ENCODE data around the gene TMEM232.
"Not testable (repeated sequence)": the region's sequence is repeated elsewhere in the genome, so short reads cannot be mapped to it uniquely, and the experiment has no call there.

TMEM232 gene

GRCh38 chr5:110726249-110727024 is at the start of gene TMEM232:
Gene TMEM232 (minus strand): TSS chr5:110726671. CDS start chr5:110667352, 59,319 bp downstream.
- DNase-seq (ENCODE audit: low read depth in 1 of 2, low spot score in 1 of 2) = peak; percentile 38 to 52

DNA sequence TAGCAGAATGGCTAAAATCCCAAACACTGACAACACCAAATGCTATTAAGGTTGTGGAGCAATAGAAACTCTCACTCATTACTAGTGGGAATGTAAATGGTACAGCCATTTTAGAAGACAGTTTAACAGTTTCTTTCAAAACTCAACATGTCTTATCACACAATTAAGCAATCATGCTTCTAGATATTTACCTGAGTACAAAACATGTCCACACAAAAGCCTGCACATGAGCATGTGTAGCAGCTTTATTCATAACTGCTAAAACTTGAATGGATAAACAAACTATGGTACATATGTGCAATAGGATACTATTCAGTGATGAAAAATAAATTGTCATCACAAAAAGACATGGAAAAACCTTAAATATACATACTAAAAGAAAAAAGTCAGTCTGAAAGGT is 43.8 kb upstream of the TMEM232 start:
- DNase-seq (ENCODE audit: low read depth in 1 of 2, low spot score in 1 of 2) = no peak

DNA sequence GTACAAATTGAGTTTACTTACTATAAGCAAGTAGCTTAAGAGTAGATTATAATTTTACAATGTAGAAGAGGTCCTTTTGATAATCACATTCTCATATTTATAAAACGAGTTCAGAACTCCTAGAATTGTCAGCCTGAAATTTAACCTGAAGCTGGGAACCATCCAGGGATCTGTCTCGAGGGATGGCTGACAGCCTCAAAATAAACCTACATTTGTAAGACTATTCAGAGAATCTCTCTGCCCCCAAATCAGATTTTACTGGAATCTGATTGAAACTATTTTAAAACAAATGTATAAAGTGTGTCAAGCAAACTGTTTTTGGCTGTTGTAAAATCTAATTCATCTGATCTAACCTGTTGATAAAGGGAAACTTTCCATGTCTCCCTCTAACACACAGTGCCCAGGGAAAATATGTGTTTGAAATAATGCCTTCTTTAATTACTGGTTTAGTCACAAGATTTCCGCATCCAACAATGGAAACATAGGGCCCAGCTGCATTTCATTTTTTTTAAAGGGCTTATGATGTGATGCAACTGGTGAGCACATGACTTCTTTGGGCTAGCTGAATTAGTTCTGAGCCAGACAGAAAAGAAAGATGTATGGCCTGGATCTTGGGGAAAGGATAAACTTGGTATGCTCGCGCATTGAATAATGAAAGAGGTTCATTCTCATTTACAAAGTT is 42.7 kb upstream of the TMEM232 start:
- DNase-seq (ENCODE audit: low read depth in 1 of 2, low spot score in 1 of 2) = no peak

- no peak for DNase-seq (ENCODE audit: low read depth in 1 of 2, low spot score in 1 of 2)
Measured at GRCh38 chr5:110768138-110768860, 41.8 kb upstream of the TMEM232 start.

DNA sequence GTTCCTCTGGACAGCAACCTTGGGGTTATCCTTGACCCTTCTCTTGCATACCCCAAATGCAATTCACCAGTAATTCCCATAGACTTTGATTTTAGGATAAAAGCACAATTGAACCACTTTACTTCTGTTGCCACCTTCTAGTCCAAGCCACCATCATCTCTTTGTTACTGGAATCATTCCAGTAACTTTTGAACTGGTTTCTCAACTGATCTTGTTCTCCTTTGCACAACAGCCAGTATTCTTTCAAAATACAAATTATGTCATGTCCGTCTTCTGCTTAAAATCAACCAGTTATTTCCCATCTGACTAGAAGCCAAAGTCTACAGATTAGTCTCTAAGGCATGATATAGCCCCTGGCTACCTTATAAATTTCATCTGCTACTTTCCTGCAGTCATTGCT is 33.7 kb upstream of the TMEM232 start:
- DNase-seq (ENCODE audit: low read depth in 1 of 2, low spot score in 1 of 2) = no peak

DNA sequence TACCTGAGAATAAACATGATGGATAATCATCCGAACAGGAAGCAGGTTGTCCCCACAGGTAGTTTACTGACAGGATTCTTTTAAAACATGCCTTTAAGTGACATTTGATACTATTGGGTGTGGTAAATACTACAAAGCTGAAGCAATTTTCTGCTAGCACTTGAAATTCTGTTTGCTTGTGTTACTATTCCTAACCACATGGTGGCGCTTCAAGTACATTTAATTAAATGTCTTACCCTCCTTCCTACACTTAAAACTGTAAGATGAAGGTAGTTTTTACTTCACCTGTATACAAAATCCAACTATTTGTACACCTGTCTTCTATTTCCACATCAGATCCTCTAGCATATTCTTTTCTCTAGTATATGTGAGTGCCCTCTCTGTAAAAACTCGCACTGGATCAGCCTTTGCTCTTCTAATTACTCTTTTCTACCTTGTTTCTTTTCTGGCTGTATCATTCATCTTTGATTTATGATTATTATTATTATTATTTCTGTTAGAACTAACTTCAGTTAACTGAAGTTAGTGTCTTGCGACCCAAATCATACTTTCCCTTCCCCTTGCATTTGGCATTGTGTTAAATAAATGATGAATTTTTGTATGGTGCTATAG is 30.8 kb upstream of the TMEM232 start:
- no peak for DNase-seq (ENCODE audit: low read depth in 1 of 2, low spot score in 1 of 2)

DNA sequence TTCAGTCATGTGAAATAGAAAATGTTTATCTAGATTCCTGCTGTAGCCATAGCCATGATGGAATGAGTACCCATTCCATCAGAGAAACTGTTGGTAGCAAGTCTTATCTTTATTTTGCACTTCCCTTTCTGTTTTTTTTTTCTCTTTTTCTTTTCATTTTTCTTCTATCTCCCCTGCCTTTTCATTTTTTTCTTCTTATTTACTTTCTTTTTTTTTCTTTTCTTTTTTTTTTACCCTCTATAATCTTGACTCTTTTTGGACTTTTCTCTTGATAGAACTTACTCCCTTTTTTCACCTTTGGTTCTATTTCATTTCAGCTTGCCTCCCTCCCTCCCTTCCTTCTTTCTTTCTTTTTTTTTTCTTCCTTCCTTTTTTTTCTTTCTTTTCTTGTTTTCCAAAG is 27.7 kb upstream of the TMEM232 start:
- DNase-seq (ENCODE audit: low read depth in 1 of 2, low spot score in 1 of 2) = no peak

GRCh38 chr5:110753600-110753999 is 27.1 kb upstream of the TMEM232 start:
- DNase-seq (ENCODE audit: low read depth in 1 of 2, low spot score in 1 of 2) = no peak

GRCh38 chr5:110752953-110753352 is 26.5 kb upstream of the TMEM232 start:
- DNase-seq (ENCODE audit: low read depth in 1 of 2, low spot score in 1 of 2) = no peak

DNA sequence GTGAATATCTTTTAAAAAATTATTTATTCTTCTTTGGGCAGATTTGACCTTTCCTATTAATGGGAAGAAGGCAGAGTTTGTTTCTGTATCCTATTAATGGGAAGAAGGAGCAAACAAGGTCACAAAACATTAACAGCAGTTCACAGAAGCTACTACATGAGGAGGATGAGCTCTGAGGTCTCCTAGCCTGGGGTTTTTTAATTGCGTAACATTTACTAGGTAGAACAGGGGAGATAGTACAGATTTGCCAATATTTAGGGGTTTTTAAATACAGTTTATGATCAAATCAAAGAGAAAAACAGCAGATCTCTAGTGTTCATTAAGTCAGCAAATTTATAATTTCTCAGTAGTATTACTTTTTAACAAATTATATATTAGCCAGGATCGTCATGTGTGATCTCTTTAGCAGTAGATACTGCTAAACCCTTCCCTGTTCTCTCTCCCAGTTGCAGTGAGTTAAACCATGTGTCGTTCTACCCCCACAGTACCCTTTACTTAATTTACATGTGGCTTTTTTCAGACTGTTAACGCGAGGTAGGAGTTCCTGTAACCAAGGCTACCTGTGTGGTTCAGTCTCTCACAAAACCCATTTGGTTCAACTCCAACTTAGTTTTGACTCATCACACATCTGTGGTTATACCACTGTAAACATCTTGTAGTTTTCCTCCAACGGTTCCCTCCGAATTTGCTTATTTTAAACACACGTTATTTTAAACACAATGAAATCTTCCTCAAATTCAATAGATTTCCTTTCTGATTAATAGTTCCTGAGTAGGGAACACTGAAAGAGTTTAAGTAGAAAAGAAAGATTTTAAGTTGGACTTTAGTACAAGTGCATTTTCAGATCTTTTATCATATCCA is 25.7 kb upstream of the TMEM232 start:
- DNase-seq (ENCODE audit: low read depth in 1 of 2, low spot score in 1 of 2) = no peak

GRCh38 chr5:110738812-110739651 is 12.6 kb upstream of the TMEM232 start, which contains the start of gene SLC25A46:
Gene SLC25A46 (plus strand): TSS chr5:110739007. CDS start chr5:110739120, 113 bp downstream.
- peak; percentile 73 to 78 for DNase-seq (ENCODE audit: low read depth in 1 of 2, low spot score in 1 of 2)

- DNase-seq (ENCODE audit: low read depth in 1 of 2, low spot score in 1 of 2) = no peak
Measured at GRCh38 chr5:110738503-110738811, 12.0 kb upstream of the TMEM232 start.

DNA sequence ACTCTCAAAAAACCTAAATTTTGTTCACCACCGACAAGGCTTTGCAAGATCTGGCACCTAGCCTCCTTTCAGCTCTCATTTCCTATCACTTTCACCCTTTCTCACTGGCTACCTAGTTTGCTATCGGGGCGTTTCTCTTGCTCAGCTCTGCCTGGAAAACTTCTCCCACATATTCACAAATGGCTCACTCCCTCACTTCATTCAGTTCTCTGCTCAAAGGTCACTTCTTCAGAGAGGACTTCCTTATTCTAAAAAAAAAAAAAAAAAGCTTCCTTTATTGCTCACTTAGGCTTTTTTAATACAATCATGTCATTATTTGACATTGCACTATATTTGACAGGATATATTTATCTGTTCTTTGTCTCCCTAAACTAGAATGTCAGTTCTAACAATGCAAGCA is 10.3 kb upstream of the TMEM232 start:
- no peak for DNase-seq (ENCODE audit: low read depth in 1 of 2, low spot score in 1 of 2)

GRCh38 chr5:110735556-110735955 is 9.1 kb upstream of the TMEM232 start:
- no peak for DNase-seq (ENCODE audit: low read depth in 1 of 2, low spot score in 1 of 2)

- DNase-seq (ENCODE audit: low read depth in 1 of 2, low spot score in 1 of 2) = no peak
Measured at GRCh38 chr5:110734101-110734500, 7.6 kb upstream of the TMEM232 start.

DNA sequence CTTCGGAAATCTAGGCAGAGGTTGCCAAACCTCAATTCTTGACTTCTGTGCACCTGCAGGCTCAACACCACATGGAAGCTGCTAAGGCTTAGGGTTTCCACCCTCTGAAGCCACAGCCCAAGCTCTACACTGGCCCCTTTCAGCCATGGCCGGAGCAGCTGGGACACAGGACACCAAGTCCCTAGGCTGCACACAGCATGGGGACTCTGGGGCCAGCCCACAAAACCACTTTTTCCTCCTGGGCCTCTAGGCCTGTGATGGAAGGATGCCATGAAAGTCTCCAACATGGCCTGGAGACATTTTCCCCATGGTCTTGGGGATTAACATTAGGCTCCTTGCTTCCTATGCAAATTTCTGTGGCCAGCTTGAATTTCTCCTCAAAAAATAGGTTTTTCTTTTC is 5.0 kb upstream of the TMEM232 start:
- DNase-seq (ENCODE audit: low read depth in 1 of 2, low spot score in 1 of 2) = not testable (repeated sequence)

- no peak for DNase-seq (ENCODE audit: low read depth in 1 of 2, low spot score in 1 of 2)
Measured at GRCh38 chr5:110727025-110727314, 499 bp upstream of the TMEM232 start.

DNA sequence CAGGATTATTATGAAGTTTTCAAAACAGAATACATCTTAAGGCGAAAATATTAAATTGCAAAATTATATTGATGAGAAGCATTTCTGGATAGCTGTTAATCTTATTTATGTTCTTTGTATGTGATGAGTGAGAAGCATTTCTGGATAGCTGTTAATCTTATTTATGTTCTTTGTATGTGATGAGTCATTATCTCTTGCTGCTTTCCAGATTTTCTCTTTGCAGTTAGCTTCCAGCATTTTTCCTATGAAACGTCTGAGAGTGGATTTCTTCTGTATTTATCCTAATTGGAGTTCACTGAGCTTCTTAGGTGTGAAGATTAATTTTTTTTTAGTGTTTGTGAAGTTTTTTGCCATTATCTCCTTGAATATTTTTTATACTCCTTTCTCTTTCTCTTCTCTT is 8.2 kb downstream of the TMEM232 start:
- no peak for DNase-seq (ENCODE audit: low read depth in 1 of 2, low spot score in 1 of 2)

GRCh38 chr5:110716247-110717245 is 9.9 kb downstream of the TMEM232 start:
- no peak for DNase-seq (ENCODE audit: low read depth in 1 of 2, low spot score in 1 of 2)
